T-helper 17 cell (primary cell): Measurements from ENCODE around the gene MESP2. TPM values are rescaled to one million over a fixed set of nuclear protein-coding genes. Genes with fewer than 3 reads are reported as not detected.

Experiments
- ATAC-seq: fragments of 150-1000 bp; cut with Tn5 transposase; 2 replicates; pipeline ENCODE4 v1.10.0; 2021; ENCODE audit warnings: mild to moderate bottlenecking, moderate library complexity
- DNase-seq, 3 donors: peaks; one replicate each; pipeline versions ENCODE4 v3.0.0 to v3.0.0-alpha.2; 2020 to 2021
- H3K9me3 ChIP-seq: one replicate; pipeline ENCODE4 v1.7.0; 2013; ENCODE audit warnings: low read length, mild to moderate bottlenecking; ENCODE audit not compliant: control insufficient read depth, poor library complexity, severe bottlenecking
- H3K27ac Mint-ChIP-seq: one replicate; pipeline ENCODE4 v1.8.0; 2022; ENCODE audit warnings: mild to moderate bottlenecking, moderate library complexity, mixed read lengths
- H3K27me3 Mint-ChIP-seq: one replicate; pipeline ENCODE4 v1.8.0; 2022; ENCODE audit warnings: mixed read lengths
- H3K36me3 Mint-ChIP-seq: one replicate; pipeline ENCODE4 v1.8.0; 2022; ENCODE audit warnings: low read depth, mixed read lengths
- H3K4me1 Mint-ChIP-seq: one replicate; pipeline ENCODE4 v1.8.0; 2022; ENCODE audit warnings: mild to moderate bottlenecking, mixed read lengths
- H3K4me3 Mint-ChIP-seq: one replicate; pipeline ENCODE4 v1.8.0; 2022; ENCODE audit warnings: mild to moderate bottlenecking, moderate library complexity, mixed read lengths
- total RNA-seq, 4 donors: library from RNA in 2 of 4; stranded (reverse) in 2 of 4; gene quantifications; one replicate each; pipeline ENCODE4 v1.2.3 and lab custom pipeline; 2022 to 2026

MESP2 gene
- total RNA-seq, 2 donors from 2014 or later: not detected

DNA sequence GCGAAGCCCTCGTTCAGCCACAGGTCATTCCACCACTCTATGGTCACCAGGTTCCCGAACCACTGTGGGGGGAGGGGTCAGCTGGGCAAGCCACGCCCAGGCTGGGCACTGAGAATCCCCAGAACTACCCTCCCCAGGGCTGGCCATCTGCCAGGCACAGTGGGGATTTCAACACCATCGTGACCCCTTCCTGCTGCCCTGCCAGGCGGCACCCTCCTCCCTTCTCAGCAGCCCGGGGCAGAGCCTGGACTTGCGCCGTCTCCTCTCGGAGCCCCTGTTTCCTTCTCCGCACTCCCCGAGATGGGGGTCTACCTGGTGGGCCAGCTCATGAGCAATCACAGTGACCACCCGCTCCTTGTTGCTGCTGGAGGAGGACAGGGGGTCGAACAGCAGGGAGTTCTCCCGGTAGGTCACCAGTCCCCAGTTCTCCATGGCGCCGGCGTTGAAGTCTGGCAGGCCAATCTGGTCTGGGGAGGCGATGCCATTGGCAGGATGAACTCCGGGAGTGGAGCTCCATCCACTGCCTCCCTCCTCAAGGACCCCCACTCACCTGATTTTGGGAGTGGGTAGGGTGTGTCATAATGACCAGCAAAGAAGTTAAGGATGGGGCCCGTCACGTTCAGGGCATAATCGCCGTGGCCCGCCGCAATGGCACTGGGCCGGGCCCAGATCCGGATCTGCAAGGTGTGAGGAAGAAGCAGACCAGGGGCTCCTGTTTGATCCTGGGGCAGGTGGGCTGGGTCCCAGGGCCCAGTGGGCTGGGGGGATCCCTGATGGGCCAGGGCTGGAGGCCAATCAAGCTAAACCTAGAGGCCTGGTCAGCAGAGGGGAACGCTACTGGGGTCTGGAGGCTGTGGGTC, 28.0 kb downstream of the MESP2 start:
- no peak for ATAC-seq
- peaks cover 8% of the 10 kb centered on the region for H3K4me1 Mint-ChIP-seq
- no peaks in the 10 kb centered on the region for H3K9me3 ChIP-seq
- H3K36me3 Mint-ChIP-seq: peaks cover 3% of the 10 kb centered on the region
- no peak overlapping the region for H3K27ac Mint-ChIP-seq
- DNase-seq: no peak
- H3K27me3 Mint-ChIP-seq: peaks cover 32% of the 10 kb centered on the region
- no peak overlapping the region for H3K4me3 Mint-ChIP-seq

DNA sequence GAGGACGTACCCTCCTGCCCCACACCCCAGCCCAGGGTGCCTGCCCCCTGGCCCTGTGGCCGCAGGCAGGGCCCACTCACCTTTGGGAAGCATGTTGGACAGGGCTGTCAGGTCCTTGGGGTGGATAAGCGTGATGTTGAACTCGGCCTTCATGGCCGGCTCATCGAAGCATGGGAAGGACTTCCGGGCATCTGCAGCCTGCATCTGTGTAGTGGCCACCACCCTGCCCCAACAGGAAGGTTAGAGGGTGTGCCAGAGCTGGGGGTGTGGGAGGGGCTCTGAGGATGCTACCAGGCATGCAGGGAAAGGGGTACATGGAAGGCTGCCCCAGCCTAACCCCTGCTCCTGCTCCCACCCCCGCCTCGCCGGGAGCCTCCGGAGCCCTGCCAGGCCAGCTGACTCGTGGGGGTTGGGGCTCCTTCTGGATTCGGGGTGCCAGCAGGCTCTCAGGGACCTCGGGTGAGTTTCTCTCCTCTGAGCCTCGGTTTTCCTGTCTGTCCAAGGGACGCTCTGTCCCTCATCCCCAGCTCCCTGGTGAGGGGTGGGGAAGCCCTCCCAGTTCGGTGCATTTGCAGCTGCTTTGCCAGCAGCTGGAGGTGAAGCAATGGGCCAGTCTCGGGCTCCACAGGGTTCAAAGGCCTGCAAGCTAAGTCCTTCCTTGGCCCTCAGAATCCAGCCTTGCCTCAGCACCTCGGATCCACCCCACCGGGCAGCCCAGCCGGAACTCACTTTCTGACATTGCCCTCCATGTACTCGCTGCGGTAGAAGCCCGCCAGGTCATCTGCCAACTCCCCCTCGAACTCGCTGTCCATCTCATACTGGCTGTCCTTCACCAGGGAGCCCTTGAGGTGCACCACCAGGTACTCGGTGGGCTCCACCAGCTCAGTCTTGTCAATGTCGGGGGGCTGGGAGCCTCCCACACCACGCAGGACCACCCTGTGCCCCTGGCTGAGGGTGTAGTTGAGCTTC, 29.4 kb downstream of the MESP2 start:
- Mint-ChIP-seq H3K36me3 (peaks cover 3% of the 10 kb centered on the region), H3K4me1 (peaks cover 8% of the 10 kb centered on the region), H3K27me3 (peaks cover 25% of the 10 kb centered on the region), H3K27ac (no peak overlapping the region), H3K4me3 (no peak overlapping the region)
- ATAC-seq: no peak
- DNase-seq: no peak
- H3K9me3 ChIP-seq: no peaks in the 10 kb centered on the region

DNA sequence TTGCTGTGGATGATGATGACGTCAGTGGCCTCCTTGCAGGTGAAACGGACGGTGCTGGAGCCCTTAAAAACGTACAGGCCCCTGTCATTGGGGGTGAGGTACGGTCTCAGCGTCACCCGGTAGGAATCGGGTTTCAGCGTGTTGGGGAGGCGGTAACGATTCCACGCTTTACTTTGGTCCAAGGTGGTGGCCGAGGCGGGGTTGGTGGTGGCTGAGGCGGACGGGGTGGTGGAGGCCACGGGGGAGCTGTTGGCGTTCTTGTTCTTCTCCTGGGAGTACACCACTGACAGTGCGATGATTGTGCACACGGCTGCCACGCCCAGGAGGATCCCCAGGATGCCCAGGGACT, 30.1 kb downstream of the MESP2 start:
- Mint-ChIP-seq H3K4me1 (peaks cover 8% of the 10 kb centered on the region), H3K27me3 (peaks cover 18% of the 10 kb centered on the region), H3K36me3 (peaks cover 3% of the 10 kb centered on the region), H3K4me3 (no peak overlapping the region), H3K27ac (no peak overlapping the region)
- ATAC-seq: no peak
- H3K9me3 ChIP-seq: no peaks in the 10 kb centered on the region
- no peak for DNase-seq

DNA sequence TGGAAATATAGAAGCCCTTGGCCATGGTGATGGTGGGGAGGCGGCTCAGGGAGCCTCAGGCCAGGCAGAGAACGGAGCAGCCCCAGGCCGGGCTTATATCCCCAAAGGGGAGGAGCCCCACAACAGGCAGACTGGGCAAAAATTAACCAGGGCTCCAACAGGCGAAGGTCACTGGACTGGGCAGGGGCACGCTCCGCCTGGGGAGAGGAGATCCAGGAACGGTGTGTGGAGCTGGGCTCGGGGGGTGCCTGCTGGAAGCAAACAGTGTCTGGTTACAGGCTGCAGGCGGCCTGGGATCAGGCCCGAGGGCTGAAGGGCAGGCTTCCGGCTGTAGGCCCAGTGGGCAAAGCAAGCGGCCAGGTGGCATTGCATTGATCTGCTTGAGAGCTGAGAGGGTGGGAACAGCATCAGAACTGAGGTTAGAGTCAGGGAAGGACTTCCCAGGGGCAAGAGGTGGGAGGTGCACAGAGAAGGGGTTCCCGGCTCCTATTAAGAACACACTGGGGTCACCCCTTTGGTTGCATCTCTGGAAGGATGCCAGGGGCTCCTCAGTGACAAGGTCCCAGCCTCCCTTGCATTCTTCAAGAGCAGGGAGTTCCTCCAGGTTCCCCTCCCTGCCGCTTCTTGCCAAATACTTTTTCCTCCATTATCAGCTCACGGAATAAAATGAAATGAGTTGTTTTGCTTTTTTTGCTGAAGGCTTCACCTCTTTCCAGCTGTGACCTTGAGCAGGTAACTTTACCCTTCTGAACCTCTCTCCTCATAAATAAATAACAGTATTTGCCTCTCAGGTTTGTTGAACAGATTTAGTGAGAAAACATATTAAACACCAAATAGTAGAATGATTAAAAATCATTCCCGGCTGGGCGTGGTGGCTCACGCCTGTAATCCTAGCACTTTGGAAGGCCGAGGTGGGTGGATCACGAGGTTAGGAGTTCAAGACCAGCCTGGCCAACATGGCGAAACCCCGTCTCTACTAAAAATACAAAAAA, 30.7 kb downstream of the MESP2 start:
- no peak overlapping the region for H3K4me3 Mint-ChIP-seq
- peaks cover 11% of the 10 kb centered on the region for H3K27me3 Mint-ChIP-seq
- DNase-seq: no peak
- no peaks in the 10 kb centered on the region for H3K9me3 ChIP-seq
- no peak overlapping the region for H3K27ac Mint-ChIP-seq
- H3K36me3 Mint-ChIP-seq: peaks cover 2% of the 10 kb centered on the region
- peaks cover 8% of the 10 kb centered on the region for H3K4me1 Mint-ChIP-seq
- ATAC-seq: no peak

DNA sequence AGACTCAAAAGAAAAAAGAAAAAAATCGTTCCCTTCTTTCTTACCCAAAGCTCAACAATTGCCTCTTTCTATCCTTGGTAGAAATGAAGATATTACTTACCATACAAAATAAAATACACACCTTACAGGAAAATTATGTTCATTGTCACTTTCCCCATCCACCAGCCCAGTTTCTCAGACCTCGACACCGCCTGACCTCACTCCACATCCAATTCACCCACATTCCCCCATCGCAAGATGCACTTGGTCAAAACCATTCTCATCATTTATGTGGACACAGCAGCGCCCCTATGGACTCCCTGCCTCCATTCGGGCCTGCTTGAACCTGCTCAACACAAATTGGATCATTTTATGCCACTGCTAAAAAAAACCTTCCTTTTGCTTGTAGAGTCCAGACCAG, 31.6 kb downstream of the MESP2 start:
- ATAC-seq (no peak), DNase-seq (no peak)
- no peak overlapping the region for H3K27ac Mint-ChIP-seq
- H3K36me3 Mint-ChIP-seq: no peaks in the 10 kb centered on the region
- H3K4me1 Mint-ChIP-seq: peaks cover 3% of the 10 kb centered on the region
- H3K9me3 ChIP-seq: no peaks in the 10 kb centered on the region
- peaks cover 3% of the 10 kb centered on the region for H3K27me3 Mint-ChIP-seq
- H3K4me3 Mint-ChIP-seq: no peak overlapping the region

DNA sequence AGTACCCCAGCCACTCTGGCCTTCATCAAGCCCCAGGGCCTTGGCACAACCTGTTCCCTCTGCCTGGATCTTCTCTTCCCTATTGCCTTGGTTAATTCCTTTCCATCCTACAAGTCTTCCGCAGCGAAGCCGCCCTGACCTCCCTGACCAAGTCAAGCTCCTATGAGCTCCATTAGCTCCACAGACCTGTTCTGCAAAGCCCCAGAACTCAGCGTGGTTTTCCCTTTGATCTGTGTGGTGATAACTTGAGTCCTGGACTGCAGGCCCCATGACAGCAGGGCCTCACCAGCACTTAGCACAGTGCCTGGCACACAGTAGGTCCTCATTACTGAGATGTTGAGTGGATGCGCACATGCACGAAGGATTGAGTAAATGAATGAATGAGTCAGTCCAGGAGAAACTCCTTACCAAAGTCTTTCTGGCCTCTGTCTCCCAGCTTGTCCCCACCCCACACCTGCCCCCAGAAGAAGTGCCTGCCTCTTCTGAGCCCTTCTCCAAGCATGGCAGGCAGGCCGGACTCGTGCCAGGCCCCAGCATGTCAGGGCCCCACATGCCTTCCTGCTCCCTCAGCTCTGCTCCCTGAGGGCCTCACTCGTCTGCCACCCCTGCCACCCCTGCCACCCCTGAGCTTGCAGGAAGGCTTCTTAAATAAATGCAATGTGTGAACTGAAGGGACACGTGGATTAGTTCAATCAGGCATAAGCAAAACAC, 32.2 kb downstream of the MESP2 start:
- DNase-seq (no peak), ATAC-seq (no peak)
- Mint-ChIP-seq H3K36me3 (no peaks in the 10 kb centered on the region), H3K27me3 (no peaks in the 10 kb centered on the region), H3K27ac (no peak overlapping the region), H3K4me1 (peaks cover 3% of the 10 kb centered on the region), H3K4me3 (no peak overlapping the region)
- H3K9me3 ChIP-seq: no peaks in the 10 kb centered on the region

DNA sequence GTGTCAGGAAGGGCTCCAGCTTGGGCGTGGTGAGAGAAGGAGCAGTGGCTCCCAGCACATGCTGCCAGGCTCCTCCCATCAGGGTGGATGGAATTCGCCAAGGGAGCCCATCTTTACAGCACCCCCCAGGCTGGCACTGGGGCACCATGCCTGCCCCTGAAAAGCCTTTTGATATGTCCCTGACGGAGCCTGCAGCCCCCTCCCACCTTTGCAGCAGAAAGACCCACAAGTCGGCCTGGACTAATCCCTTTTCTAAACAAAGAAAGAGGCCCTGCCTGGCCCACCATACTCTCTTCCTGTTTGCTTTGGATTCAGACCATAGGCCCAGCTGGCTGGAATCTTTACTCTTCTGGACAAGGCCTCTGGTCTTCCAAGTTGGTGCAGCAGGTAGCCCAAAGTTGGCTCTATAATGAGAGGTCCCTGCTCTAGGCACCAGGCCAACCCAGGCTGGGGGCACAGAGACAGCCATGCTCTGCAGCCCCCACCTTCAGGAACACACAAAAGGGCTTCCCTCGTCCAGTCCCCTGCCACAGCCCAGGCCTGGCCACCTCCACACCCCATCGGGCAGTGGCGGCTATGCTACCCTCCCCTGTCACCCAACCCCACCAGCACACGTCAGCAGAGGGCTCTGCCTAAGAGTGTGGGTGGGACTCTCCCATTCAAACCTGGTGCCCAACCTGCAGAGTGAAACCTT, 33.1 kb downstream of the MESP2 start:
- ATAC-seq (no peak), DNase-seq (no peak)
- peaks cover 5% of the 10 kb centered on the region for H3K4me1 Mint-ChIP-seq
- no peak overlapping the region for H3K27ac Mint-ChIP-seq
- no peak overlapping the region for H3K4me3 Mint-ChIP-seq
- H3K36me3 Mint-ChIP-seq: no peaks in the 10 kb centered on the region
- no peaks in the 10 kb centered on the region for H3K9me3 ChIP-seq
- H3K27me3 Mint-ChIP-seq: no peaks in the 10 kb centered on the region

DNA sequence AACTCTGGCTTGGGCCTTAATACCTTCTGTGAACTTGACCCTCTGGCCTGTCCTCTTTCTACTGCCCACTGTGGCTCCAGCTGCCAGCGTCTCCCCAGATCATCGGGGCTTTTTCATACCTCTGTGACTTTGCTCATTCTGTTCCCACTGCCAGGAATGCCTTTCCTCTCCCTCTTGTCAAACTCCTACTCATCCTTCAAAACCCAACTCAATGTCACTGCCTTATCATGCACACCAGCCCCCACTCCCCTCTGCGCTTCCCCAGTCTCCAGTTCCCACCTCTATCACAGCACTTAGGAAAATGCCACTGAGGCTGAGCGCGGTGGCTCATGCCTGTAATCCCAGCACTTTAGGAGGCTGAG, 33.6 kb downstream of the MESP2 start:
- ATAC-seq: no peak
- no peak overlapping the region for H3K27ac Mint-ChIP-seq
- no peaks in the 10 kb centered on the region for H3K9me3 ChIP-seq

DNA sequence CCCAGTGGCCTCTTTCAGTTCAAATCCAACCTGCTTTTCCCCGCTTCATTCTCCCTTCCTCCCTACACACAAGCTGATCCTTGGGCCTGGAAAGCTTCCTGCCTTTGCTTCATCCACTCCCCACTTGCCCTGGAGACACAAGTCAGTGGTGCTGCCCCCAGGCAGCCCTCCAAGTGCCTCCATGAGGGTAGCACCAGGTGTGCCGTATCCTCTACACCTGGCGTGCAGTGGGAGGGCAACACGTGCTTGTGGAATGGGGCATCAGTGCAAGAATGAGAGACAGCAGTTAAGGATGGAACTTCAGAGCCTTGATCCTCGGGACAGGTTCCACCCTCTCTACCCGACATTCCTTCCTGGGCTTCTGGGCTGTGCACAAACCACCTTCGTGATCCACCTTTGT, 34.7 kb downstream of the MESP2 start:
- H3K27me3 Mint-ChIP-seq: peaks cover 7% of the 10 kb centered on the region
- DNase-seq: no peak
- peaks cover 8% of the 10 kb centered on the region for H3K4me1 Mint-ChIP-seq
- peaks cover 4% of the 10 kb centered on the region for H3K36me3 Mint-ChIP-seq
- no peak overlapping the region for H3K4me3 Mint-ChIP-seq
- H3K9me3 ChIP-seq: no peaks in the 10 kb centered on the region
- ATAC-seq: no peak
- H3K27ac Mint-ChIP-seq: no peak overlapping the region

More for the DNA sequence above, 33.6 kb downstream of the MESP2 start:
- H3K4me1 Mint-ChIP-seq: peaks cover 5% of the 10 kb centered on the region
- no peaks in the 10 kb centered on the region for H3K36me3 Mint-ChIP-seq
- no peak overlapping the region for H3K4me3 Mint-ChIP-seq
- DNase-seq: no peak
- H3K27me3 Mint-ChIP-seq: no peaks in the 10 kb centered on the region

DNA sequence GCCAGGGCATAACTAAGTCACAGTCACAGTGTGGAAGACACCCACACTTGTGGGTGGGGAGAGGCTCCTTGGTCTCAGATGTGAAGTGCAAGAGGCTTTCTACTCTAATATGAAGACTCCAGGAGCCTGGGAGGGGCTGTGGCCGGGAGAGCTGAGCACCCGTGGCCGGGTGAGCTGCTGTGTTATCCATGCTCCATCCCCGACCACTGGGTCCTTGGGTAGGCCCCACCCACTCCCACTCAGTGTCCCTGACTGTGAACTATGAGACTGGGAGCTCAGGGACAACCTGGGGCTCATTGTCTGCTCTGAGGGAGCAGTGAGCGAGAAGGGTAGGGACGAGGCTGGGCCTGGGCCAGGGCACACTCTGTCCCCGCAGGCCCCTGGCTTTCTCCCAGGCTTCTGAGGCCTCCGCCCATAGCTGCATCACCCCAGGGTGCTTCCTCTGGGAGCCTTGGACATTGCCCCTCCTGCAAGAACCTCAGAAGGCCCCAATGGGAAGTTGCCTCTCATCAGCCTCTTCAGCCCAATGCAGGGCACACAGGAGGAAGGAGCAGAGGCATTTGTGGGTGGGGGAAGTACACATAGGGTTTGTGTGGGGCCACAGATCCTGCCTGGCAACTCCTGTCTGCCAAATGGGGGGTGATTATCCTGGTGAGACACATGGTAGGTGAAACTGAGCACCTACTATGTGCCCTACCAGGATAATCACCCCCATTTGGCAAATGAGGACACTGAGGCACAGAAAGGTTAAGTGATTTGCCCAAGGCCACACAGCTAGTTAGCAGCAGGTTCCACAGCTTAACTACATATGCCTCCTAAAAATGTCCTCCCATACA, 36.1 kb downstream of the MESP2 start:
- no peak for DNase-seq
- ATAC-seq: no peak
- no peak overlapping the region for H3K4me3 Mint-ChIP-seq
- H3K27me3 Mint-ChIP-seq: peaks cover 21% of the 10 kb centered on the region
- H3K27ac Mint-ChIP-seq: no peak overlapping the region
- H3K4me1 Mint-ChIP-seq: peaks cover 8% of the 10 kb centered on the region
- H3K36me3 Mint-ChIP-seq: peaks cover 9% of the 10 kb centered on the region
- no peaks in the 10 kb centered on the region for H3K9me3 ChIP-seq

DNA sequence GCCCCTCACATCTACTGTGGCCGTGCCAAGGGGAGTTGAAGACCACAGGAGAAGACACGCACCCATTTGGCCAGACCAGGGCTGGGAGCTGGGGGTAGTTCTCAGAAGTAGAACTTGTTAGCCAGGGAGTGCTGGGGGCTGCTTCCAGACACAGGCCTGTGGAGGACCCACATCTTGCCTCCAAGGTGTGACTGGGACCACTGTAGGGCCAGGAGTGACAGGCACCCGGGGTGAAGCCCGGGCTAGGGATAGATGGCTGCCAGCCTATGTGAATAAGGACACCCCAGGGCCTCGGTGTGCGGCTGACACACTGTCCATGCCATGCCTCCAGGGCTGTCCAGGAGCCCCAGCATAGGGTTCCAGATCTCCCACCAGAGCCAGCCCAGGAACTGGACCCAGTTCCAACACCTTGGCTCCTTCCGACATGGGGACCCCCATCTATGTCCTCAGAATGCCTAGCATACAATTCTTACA, 36.8 kb downstream of the MESP2 start:
- Mint-ChIP-seq H3K4me1 (peaks cover 8% of the 10 kb centered on the region), H3K36me3 (peaks cover 9% of the 10 kb centered on the region), H3K4me3 (no peak overlapping the region), H3K27me3 (peaks cover 23% of the 10 kb centered on the region), H3K27ac (no peak overlapping the region)
- no peaks in the 10 kb centered on the region for H3K9me3 ChIP-seq
- no peak for DNase-seq
- ATAC-seq: no peak
